CD4-positive, alpha-beta T cell (primary cell): ENCODE measurements around the gene CDH12. TPM values are rescaled to one million over a fixed set of nuclear protein-coding genes. Genes with fewer than 3 reads are reported as not detected.

Experiments
- ATAC-seq: fragments of 200-7000 bp; cut with Tn5 transposase; one replicate; pipeline ENCODE4 v1.10.0; 2022; ENCODE audit warnings: mild to moderate bottlenecking; ENCODE audit not compliant: poor library complexity
- CTCF ChIA-PET: fragments of 350-600 bp; sonication (Branson Sonifier 250); formaldehyde crosslinking; loops from one replicate; lab custom pipeline; 2021; ENCODE audit warnings: antibody characterized with exemption, inconsistent platforms; lab: Charles Lee
- POLR2A ChIA-PET: fragments of 350-600 bp; sonication (Branson Sonifier 250); formaldehyde crosslinking; loops from one replicate; lab custom pipeline; 2021; ENCODE audit warnings: antibody characterized with exemption, inconsistent platforms; lab: Charles Lee
- DNase-seq, 14 experiments: peaks; one replicate each; pipeline ENCODE4 v3.0.0-alpha.2; 2013 to 2020; ENCODE audit warnings: mixed read lengths in 2 of 14
- H3K27ac ChIP-seq, 2 donors: one replicate each; pipeline versions ENCODE4 v1.5.1 to v1.7.0; 2013; ENCODE audit warnings: low read length in 2 of 2, low read depth in 1 of 2, mild to moderate bottlenecking in 1 of 2
- H3K27me3 ChIP-seq, 2 experiments: 1 replicate in 1 of 2; 2 replicates in 1 of 2; pipeline versions ENCODE4 v1.6.1 to v1.7.0; 2013; ENCODE audit warnings: low read length in 2 of 2, control low read depth in 1 of 2, mild to moderate bottlenecking in 1 of 2, moderate library complexity in 1 of 2; ENCODE audit not compliant: insufficient read depth in 2 of 2, control insufficient read depth in 1 of 2
- H3K36me3 ChIP-seq: one replicate; pipeline ENCODE4 v1.6.1; 2013; ENCODE audit warnings: low read length, control low read depth; ENCODE audit not compliant: insufficient read depth
- H3K4me1 ChIP-seq: one replicate; pipeline ENCODE4 v1.6.1; 2013; ENCODE audit warnings: low read length, control low read depth; ENCODE audit not compliant: insufficient read depth
- H3K4me3 ChIP-seq: one replicate; pipeline ENCODE4 v1.5.1; 2013; ENCODE audit warnings: mild to moderate bottlenecking, low read length, moderate library complexity
- H3K9me3 ChIP-seq, 2 experiments: 1 replicate in 1 of 2; 2 replicates in 1 of 2; pipeline versions ENCODE4 v1.6.1 to v1.7.0; 2013; ENCODE audit warnings: low read length in 2 of 2, mild to moderate bottlenecking in 2 of 2, control low read depth in 1 of 2, moderate library complexity in 1 of 2; ENCODE audit not compliant: control insufficient read depth in 1 of 2, insufficient read depth in 1 of 2
- H3K27ac Mint-ChIP-seq: one replicate; pipeline ENCODE4 v1.8.0; 2020; ENCODE audit warnings: mixed read lengths
- H3K27me3 Mint-ChIP-seq: one replicate; pipeline ENCODE4 v1.8.0; 2021; ENCODE audit warnings: mixed read lengths
- H3K36me3 Mint-ChIP-seq: one replicate; pipeline ENCODE4 v1.8.0; 2021; ENCODE audit warnings: low read depth, mixed read lengths
- H3K4me1 Mint-ChIP-seq: one replicate; pipeline ENCODE4 v1.8.0; 2021; ENCODE audit warnings: low read depth, mixed read lengths
- H3K4me3 Mint-ChIP-seq: one replicate; pipeline ENCODE4 v1.8.0; 2020; ENCODE audit warnings: mild to moderate bottlenecking, mixed read lengths
- H3K9me3 Mint-ChIP-seq: one replicate; pipeline ENCODE4 v1.8.0; 2020; ENCODE audit warnings: mixed read lengths
- CTCF ChIP-seq: fragments of 200-600 bp; IDR thresholded peaks from one replicate; pipeline ENCODE4 v1.8.0; 2022; ENCODE audit warnings: antibody characterized with exemption, mild to moderate bottlenecking
- intact Hi-C, 2 experiments: fragments of 100-400 bp; cut with DNase I in 1 of 2; cut with micrococcal nuclease in 1 of 2; formaldehyde crosslinking; loops; one replicate each; pipeline versions ENCODE4 v1.15.1 to v1.9.0; 2023 to 2025; cut with DNase I, micrococcal nuclease
- total RNA-seq, 174 experiments: library from RNA in 2 of 174; stranded (reverse) in 2 of 174; gene quantifications; one replicate each; pipeline ENCODE4 v1.2.3 and lab custom pipeline; 2021 to 2026

The CDH12 gene
- total RNA-seq, 2 experiments from 2014 or later, result not detected

- no peak overlapping the region for H3K27ac Mint-ChIP-seq
- CTCF ChIA-PET, result no interaction called here
- POLR2A ChIA-PET, result no interaction called here
- peaks cover 9% of the 10 kb centered on the region for H3K9me3 Mint-ChIP-seq
- Histone ChIP-seq H3K4me3 (no peak overlapping the region), H3K9me3 (peaks cover 0 to 7% of the 10 kb centered on the region in 2 experiments), H3K27ac (no peak overlapping the region), H3K27me3 (no peaks in the 10 kb centered on the region), H3K36me3 (no peaks in the 10 kb centered on the region), H3K4me1 (no peaks in the 10 kb centered on the region)
- intact Hi-C loops, result no loop called here
- ATAC-seq (no peak), DNase-seq (no peak)
- TF ChIP-seq CTCF, result no peak
- H3K36me3 Mint-ChIP-seq, result no peaks in the 10 kb centered on the region
- H3K4me3 Mint-ChIP-seq, result no peak overlapping the region
- H3K27me3 Mint-ChIP-seq, result no peaks in the 10 kb centered on the region
- no peaks in the 10 kb centered on the region for H3K4me1 Mint-ChIP-seq
Observed at GRCh38 chr5:22844155-22844554, 9.0 kb downstream of the CDH12 start.

- intact Hi-C loops, result no loop called here
- Histone ChIP-seq H3K9me3 (peaks cover 0 to 8% of the 10 kb centered on the region in 2 experiments), H3K27ac (no peak overlapping the region), H3K27me3 (no peaks in the 10 kb centered on the region), H3K4me1 (no peaks in the 10 kb centered on the region), H3K4me3 (no peak overlapping the region), H3K36me3 (no peaks in the 10 kb centered on the region)
- no peak for DNase-seq
- TF ChIP-seq CTCF, result no peak
- Mint-ChIP-seq H3K27me3 (no peaks in the 10 kb centered on the region), H3K27ac (no peak overlapping the region), H3K4me1 (no peaks in the 10 kb centered on the region), H3K36me3 (no peaks in the 10 kb centered on the region), H3K9me3 (peaks cover 6% of the 10 kb centered on the region), H3K4me3 (no peak overlapping the region)
- ChIA-PET POLR2A (no interaction called here), CTCF (no interaction called here)
- no peak for ATAC-seq
Observed at GRCh38 chr5:22842574-22842973, 10.6 kb downstream of the CDH12 start.

- ChIA-PET CTCF (no interaction called here), POLR2A (no interaction called here)
- no peaks in the 10 kb centered on the region for H3K4me1 ChIP-seq
- TF ChIP-seq CTCF, result no peak
- peaks cover 0 to 8% of the 10 kb centered on the region in 2 experiments for H3K9me3 ChIP-seq
- DNase-seq (no peak), ATAC-seq (no peak)
- H3K4me1 Mint-ChIP-seq, result no peaks in the 10 kb centered on the region
- H3K4me3 Mint-ChIP-seq, result no peak overlapping the region
- no peaks in the 10 kb centered on the region for H3K36me3 Mint-ChIP-seq
- H3K27ac ChIP-seq, result no peak overlapping the region
- H3K36me3 ChIP-seq, result no peaks in the 10 kb centered on the region
- H3K27me3 Mint-ChIP-seq, result no peaks in the 10 kb centered on the region
- H3K4me3 ChIP-seq, result no peak overlapping the region
- no peaks in the 10 kb centered on the region for H3K9me3 Mint-ChIP-seq
- no peaks in the 10 kb centered on the region for H3K27me3 ChIP-seq
- intact Hi-C loops, result no loop called here
- H3K27ac Mint-ChIP-seq, result no peak overlapping the region
Observed at GRCh38 chr5:22837803-22838202, 15.3 kb downstream of the CDH12 start.
